HG03469 (cell line): ENCODE results near the gene CREM.

Experiments used
- ATAC-seq: cut with Tn5 transposase; IDR thresholded peaks from one replicate; pipeline ENCODE4 v1.9.1; 2021; ENCODE audit warnings: mild to moderate bottlenecking, moderate library complexity, moderate number of reproducible peaks; ENCODE audit not compliant: unreplicated experiment

Gene CREM

DNA sequence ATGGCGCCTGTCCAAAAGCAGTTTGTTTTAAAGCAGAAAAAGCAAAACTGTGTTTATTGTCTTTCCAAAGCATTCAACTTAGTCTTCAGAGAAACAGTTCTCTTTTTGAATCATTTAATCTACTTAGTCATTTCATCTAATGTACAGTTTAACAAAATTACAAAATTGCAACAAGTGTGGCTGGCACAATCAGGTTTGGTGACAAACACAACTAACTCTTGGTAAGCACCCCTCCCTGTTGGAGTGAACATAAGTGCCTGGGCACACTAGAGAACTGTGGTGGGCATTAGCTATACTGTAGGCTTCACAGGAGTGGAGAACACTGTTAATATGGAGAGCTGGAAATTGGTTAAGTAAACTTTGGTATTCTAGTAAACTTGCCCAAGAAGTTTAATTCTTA lies 6.9 kb downstream of the CREM start:
- ATAC-seq: no peak

DNA sequence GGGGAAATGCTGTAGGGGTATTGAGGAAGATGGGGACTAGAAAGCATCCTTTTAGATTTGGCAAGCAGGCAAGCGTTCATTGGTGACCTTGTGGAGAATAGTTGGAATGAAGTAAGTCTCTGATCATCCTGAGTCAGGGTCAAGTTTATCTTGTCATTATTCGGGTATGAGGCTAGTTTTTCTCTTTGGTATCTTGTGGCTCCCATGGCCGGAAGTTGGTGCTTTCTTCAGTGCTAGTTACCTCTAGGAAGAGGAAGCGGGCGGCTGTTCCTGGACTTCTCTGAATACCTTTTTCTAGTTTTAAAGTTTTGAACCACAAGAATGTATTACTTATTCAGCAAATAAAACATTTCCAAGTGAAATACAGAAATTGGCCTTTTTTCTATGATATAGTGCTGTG lies 9.2 kb downstream of the CREM start:
- ATAC-seq: peak; percentile 8

DNA sequence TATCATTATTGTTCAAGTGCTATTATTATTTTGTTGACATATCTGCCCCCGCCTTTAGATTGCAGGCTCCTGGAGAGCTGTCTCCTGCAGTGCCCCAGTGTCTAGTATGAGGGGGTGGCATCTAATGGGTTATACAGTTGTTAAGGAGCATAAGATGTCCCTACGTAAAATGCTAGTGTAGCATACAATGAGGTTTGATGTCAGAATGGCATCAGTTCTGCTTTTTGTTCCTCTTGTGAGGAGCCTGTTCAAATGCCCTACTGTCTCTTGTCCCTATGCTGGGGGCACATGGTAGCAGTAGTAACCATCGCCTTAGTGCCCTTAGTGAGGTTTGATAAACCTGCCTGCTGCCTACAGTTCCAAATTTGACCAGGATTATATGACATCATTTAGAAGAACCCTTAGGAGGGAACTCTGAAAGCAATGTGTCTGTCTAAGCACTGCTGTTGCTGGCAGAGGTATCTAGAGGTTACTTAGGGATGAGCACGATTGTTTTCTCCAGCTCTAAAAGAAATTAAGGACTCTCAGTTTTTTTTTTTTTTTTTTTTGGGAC lies 9.7 kb downstream of the CREM start:
- peak; percentile 51 for ATAC-seq

DNA sequence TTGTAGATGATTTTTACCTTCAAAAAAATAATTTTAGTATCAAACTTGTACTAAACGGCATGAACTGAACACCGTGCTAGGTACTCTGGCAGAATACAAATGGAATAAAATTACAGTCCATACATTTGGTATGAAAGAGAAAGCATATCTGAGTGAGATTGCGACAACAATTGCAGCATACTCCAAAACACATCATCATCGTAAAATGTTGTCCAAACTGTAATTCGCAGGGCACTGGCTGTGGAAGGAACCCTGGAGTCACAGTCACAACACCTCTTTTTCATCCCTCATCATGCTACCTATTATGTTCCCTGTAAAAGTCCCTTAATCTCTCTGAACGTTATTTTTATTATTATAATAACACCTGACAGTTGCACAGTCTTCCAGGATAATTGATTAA lies 13.5 kb downstream of the CREM start:
- no peak for ATAC-seq

DNA sequence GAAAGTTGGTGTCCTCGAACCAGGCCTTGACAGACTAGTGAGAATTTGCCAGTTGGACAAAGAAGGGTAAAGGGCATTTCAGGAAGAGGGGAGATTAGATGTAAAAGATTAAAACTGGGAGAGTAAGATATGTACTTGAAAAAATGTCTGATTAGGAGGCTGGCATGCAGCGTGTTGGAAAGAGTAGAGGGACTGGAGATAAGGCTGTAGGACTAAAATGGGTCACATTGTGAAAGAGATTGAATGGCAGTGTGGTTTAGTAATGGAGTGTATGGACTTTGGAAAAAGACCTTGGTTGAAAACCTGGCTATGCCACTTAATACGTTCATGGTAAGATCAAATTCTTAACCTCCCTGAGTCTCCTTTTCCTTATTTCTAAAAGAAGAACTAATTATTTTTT lies 14.1 kb downstream of the CREM start:
- ATAC-seq: no peak

DNA sequence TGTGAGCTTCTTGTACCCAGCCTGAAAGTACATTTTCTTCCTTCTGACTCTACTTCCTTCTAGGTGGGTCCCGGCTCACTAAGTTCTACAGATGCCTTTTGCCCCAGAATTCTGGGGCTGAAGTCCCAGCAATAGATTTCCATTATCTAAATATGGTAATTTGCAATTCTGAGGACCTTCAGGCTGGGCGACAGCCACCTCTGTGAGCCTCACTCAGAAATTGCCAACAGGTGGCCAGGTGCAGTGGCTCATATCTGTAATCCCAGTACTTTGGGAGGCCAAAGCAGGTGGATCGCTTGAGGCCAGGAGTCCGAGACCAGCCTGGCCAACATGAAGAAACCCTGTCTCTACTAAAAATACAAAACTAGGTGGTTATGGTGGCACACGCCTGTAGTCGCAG lies 23.7 kb downstream of the CREM start:
- ATAC-seq: no peak

DNA sequence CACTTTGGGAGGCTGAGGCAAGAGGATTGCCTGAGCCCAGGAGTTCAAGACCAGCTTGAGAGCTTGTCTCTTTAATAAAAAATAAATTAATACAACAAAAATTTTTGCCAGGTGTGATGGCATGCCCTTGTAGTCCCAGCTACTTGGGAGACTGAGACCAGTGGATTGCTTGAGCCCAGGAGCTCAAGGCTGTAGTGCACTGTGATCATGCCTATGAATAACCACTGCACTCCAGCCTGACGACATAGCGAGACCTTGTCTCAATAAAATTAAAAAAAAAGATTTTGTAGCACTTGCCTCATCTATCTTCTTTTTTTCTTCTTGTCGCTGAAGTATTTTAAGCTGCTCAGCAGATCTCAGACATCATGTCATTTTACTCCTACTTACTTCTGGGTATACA lies 26.3 kb downstream of the CREM start:
- no peak for ATAC-seq

DNA sequence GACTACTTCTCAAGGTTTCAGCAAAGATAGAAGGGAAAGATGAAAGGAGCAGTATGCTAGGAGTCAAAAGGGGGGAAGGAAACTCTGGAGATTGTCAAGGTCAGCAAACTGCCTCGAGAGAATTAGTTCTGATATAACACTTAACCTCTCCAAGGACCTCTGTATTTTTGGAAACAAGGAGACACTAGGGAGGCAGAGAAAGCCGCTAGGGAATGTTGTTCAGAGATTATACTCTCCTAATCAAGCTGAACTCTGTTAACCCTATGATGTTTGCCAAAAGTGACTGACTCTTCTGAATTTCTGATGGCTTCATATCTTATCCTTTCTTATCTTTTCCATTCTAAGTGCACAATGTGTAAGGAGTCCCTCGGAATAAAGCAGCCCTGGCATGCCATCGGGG lies 27.1 kb downstream of the CREM start:
- no peak for ATAC-seq

DNA sequence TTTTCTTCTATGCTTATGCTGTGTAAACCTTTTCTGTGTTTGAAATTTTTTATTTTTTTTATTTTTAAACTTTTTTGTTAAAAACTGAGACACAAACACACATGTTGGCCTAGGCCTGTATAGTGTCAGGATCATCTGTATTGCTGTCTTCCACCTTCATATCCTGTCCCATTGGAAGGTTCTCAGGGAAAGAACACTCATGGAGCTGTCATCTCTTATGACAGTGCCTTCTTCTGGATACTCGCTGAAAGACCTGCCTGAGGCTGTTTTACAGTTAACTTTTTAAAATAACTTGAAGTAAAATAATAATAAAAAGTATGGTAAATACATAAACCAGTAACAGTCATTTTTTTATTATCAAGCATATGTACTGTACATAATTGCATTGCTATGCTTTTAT lies 34.1 kb downstream of the CREM start:
- ATAC-seq: no peak

DNA sequence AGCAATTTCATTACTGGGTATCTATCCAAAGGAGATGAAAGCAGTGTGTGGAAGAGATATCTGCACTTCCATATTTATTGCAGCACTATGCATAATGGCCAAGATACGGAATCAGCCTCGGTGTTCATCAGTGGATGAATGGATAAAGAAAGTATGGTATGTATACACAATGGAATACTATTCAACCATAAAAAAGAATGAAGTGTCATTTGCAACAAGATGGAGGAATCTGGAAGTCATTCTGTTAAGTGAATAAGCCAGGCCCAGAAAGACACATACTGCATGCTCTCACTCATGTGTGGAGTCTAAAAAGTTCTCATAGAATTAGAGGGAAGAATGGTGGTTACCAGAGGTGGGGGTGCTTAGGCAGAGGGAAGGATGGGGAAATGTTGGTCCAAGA lies 35.3 kb downstream of the CREM start:
- no peak for ATAC-seq

DNA sequence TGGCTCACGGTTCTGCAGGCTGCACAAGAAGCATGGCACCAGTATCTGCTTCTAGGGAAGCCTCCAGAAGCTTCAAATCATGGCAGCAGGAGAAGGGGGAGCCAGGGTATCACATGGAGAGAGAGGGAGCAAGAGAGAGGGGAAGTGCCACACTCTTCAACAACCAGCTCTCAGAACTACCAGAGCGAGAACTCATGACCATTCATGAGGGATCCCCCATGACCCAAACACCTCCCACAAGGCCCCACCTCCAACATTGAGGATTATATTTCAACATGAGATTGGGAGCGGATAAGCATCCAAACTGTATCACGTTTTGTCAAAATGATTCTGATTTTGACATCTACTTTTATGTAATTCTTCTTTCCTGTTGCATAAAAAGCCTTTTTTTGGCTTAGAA lies 38.5 kb downstream of the CREM start:
- no peak for ATAC-seq

DNA sequence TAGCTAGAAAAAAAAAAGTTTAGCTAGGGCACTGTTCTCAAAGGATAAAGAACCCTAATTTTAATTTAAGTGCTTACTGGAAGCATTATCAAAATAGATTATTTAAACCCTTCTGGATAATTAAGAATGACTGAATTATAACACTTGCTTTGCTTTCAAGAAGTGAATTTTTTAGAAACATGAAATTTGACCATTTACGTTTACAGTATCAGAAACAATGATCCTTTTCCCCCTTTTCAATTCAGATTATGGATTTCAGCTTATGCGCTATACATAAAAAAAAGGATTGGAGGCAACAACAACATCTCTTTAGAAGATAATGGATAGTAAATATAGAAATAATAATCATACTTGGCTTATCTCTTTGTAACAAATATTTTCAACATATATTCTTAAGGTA lies 39.2 kb downstream of the CREM start:
- ATAC-seq: no peak

DNA sequence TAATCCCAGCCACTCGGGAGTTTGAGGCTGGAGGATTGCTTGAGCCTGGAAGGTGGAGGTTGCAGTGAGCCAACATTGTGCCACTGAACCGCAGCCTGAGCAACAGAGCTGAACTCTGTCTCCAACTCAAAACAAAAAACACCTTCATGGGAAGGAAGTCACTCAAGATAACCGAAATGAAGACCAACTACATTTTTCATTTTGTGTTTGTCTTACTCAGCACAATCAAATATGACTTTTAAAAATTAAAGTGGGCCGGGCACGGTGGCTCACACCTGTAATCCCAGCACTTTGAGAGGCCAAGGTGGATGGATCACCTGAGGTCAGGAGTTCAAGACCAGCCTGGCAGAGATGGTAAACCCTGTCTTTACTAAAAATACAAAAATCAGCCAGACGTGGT lies 40.0 kb downstream of the CREM start:
- no peak for ATAC-seq

DNA sequence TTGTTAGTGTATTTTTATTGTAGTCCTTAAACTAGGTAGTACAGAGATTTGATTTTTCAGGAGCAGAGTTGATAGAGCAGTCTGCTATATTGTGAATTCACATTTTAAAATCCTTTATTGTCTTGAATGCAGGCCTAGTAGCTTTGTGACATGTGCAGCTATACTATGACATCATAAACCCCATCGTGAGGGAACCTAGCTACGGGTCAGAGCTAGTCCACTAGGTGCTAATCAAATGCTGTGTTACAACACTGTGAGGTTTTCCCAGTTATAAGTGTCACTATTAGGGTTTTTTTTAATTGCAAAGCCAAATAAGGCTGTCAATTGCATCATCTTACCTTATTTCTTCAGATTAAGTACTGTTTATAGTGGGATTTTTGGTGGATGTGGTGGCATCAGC lies 40.7 kb downstream of the CREM start:
- no peak for ATAC-seq

DNA sequence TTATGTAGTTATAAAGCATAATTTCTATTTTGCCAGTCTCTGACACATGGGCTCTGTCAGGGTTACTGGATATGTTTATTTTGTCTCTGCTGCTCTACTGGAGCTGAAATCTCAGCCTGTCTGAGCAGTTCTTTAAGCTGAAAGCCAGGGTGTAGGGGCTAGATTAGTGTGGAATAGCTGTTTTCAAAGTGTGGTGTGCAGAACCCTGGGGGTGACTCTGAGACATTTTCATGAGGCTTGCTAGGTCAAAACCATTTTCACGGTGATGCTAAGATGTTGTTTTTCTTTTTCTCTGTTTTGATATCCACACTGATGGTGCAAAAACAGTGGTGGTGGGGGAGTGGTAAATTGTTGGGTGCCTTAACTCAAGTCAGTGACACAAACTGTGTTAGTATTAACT lies 45.5 kb downstream of the CREM start:
- no peak for ATAC-seq

DNA sequence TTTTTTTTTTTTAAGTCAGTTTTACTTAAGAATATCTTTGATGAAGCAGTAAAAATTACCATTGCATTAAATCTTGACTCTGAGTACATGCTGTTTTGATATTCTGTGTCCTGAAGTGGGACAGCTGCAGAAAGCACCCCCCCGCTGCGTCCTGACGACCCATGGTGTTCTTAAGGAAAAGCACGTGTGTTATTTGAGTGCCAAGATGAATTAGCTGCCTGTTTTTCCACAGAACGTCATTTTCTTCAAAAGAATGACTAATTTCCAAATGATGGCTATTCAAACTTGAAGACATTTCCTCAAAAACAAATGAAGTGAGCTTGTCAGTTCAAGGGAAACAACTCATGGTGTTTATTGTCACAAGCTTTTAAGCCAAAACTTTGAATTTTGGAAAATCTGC lies 45.9 kb downstream of the CREM start:
- no peak for ATAC-seq

DNA sequence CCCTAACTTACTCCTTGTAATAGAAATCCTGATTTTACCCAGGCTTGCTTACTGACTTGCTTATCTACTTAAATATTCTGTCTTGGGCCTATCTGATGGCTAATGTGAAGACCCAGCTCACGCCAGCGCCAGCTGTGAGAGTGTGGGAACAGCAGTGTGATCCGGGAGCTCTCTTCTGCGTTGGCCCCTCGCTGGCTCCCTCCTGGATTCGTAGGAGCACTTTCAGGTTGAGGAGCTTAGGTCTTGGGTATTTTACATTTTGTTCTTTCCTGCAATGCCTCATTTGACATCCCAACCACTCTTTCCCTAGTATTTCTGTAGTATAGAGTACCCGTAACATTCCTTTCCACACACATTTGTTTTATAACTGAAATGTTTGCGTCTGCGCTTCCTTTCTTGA lies 51.7 kb downstream of the CREM start:
- ATAC-seq: no peak

DNA sequence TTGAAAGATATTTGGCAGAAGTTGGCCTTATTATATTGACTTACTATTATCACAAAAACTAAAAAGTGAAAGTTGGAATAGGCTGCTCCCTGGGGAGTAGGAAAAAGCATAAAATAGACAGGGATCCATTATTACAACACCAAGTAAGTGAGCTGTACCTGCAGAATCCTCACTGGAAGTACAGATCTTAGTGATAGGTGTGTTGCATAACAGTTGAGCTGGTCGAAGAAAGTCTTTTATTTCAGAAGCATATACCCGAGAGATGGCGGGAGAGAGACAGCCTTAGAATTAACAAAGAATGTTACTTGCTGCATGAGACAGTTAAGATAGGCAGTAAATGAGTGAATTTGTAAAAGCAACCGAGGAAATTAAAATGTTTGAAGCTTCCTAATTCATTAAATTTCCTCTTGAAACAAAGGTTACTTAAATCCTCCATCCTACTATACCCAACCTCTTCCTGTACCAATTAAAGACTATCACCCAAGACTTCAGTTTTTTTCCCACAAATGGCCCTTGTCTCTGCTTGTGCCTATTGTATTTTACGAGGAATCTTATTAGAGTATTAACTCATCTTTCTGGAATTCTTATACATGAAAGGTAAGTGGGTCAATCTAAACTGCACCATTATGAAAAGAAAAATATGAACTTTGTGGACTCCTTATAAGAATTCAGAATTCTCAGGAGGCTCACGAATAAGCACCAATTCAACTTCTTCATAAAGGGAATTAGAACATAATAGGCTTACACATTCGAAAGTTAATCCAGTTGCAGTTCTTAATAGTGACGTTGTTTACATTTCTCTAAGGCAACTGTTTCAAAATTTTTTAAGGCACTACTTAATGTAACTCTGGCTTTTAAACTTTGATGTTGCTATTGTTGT lies 56.2 kb downstream of the CREM start:
- ATAC-seq: no peak

DNA sequence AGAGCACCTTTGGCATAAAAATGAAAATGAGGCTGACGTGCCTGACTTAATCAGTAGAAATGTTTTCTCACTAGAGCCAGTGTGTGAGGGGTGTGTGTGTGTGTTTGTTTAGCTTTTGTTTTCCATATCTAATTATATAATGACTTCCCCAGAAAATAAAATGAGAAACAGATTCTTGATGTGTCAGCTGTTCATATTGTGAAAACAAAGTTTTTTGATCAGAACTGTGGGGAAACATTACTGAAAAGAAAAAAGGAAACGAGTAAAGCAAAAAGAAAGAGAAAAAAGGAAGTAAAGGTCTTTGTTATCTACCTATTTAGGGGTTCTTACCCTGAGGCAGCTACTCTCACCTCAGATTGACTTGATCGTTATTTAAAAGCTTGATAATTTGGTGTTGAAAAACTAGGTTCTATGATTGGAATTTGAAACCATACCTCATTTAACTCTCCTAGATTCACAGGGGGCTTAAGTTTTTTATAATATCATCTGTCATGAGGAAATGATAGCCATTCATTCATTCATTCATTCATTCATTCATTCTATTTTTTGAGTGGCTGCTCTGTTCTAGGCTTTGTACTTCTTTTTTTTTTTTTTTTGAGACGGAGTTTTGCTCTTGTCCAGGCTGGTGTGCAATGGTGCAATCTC lies 58.0 kb downstream of the CREM start:
- ATAC-seq: no peak

DNA sequence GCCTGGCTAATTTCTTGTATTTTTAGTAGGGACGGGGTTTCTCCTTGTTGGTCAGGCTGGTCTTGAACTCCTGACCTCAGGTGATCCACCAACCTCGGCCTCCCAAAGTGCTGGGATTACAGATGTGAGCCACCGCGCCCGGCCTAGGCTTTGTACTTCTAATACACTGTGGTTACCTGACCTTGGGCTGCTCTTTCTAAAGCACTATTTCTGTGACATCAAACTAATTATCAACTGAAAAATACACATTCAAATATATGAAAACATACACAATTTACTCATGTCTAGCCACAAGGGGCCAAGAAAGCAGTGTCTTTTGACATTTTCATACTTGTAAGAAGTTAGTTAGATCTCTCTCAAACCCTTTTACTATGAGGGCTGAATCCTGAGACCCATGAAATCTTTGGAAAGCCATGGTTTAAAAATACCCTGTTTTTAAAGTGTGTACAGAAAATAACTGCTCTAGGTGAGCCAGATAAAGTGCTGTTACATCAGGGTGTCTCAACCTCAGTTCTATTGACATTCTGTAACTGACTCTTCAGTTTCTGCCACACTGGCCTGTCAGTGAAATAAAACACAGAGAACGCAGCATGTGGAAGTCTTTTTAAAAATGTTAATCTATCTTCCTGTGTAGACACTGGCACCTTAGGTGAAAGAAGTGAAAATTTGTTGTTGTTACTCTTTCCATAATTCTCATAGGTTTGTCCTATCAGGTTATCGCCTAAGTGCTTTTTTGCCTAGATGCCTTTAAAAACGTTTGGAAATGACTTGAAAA lies 58.8 kb downstream of the CREM start:
- no peak for ATAC-seq

DNA sequence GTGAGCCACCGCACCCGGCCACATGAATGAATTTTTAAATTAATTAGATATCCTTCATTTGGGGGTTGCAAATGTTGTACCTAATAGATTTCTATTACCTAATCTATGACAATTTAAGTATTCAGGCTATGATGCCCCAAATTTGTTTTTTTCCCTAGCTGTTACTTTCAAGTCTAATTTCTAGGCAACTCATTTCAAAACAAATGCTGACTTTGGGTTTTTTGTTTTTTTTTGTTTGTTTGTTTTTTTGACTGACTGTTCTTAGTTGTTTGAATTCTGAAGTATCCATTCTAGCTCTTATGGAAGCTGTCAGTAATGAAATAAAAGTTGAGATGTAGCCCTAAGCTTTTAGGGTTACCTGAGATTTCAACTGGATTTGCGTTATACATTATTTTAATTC lies 62.3 kb downstream of the CREM start:
- no peak for ATAC-seq

DNA sequence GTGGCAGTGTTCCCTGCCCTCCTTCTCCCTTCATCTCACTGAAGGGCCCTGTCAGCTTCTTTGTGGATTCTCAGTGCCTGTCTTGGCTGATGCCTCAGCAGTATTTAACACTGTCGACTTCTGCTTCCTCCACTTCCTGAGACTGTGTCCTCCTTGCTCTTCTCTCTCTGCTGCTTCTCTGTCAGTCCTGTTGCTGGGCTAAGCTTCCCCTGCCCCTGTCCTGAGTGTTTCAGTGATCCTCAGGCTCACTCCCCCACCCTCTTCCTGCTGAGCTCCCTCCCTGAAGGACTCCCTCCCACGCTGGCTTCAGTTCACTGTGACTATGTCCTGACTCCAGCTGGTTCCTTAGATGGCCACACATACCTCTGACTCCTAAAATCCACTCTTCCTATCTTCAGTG lies 64.9 kb downstream of the CREM start:
- ATAC-seq: no peak
